ES-I3 (cell line): ENCODE results near the gene SLAMF8.

Experiments used
- H3K36me3 ChIP-seq: 2 replicates; pipeline ENCODE4 v1.6.1; 2013; ENCODE audit warnings: mild to moderate bottlenecking, low read length, control low read depth, moderate library complexity; ENCODE audit not compliant: insufficient read depth
- H3K4me1 ChIP-seq: 2 replicates; pipeline ENCODE4 v1.6.1; 2013; ENCODE audit warnings: mild to moderate bottlenecking, control low read depth, low read length; ENCODE audit not compliant: insufficient read depth
- H3K9ac ChIP-seq: 2 replicates; pipeline ENCODE4 v1.6.1; 2013; ENCODE audit warnings: low read depth, mild to moderate bottlenecking, low read length, moderate library complexity
- H3K9me3 ChIP-seq: 2 replicates; pipeline ENCODE4 v1.6.1; 2013; ENCODE audit warnings: mild to moderate bottlenecking, low read length, moderate library complexity; ENCODE audit not compliant: control insufficient read depth, insufficient read depth

SLAMF8 gene

GRCh38 chr1:159881622-159882526 is 55.2 kb downstream of the SLAMF8 start:
- Histone ChIP-seq H3K9ac (peak overlapping the region; percentile 10; the same call in 1 of the 2 replicates), H3K4me1 (peaks cover 14% of the 10 kb centered on the region), H3K9me3 (no peaks in the 10 kb centered on the region), H3K36me3 (no peaks in the 10 kb centered on the region)

DNA sequence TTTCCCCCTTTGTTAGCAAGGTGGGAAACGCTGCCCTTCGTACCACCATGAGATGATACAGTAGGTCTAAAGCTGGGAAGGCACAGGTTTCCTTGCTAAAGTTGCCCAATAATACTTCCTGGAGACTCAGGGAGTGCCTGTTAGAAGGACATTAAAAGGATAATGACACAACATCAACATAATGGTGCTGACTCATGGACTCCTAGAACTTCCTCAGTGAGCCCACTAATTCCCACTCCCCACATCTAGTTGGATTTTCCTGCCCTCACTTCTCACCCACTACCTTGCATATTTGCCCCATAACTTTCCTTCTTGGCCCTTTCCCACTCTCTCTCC is 55.8 kb downstream of the SLAMF8 start:
- peak overlapping the region; percentile 10; the same call in 1 of the 2 replicates for H3K9ac ChIP-seq
- H3K9me3 ChIP-seq = no peaks in the 10 kb centered on the region
- H3K36me3 ChIP-seq = no peaks in the 10 kb centered on the region
- H3K4me1 ChIP-seq = peaks cover 14% of the 10 kb centered on the region

GRCh38 chr1:159883134-159883533 is 56.5 kb downstream of the SLAMF8 start:
- no peak overlapping the region for H3K9ac ChIP-seq
- no peaks in the 10 kb centered on the region for H3K9me3 ChIP-seq
- H3K4me1 ChIP-seq = peaks cover 14% of the 10 kb centered on the region
- no peaks in the 10 kb centered on the region for H3K36me3 ChIP-seq

GRCh38 chr1:159884296-159884695 is 57.6 kb downstream of the SLAMF8 start:
- no peaks in the 10 kb centered on the region for H3K36me3 ChIP-seq
- no peaks in the 10 kb centered on the region for H3K9me3 ChIP-seq
- no peak overlapping the region for H3K9ac ChIP-seq
- H3K4me1 ChIP-seq = peaks cover 16% of the 10 kb centered on the region
